GM18858 (cell line): ENCODE measurements around the gene NAT8L.
"Not testable (repeated sequence)": the region's sequence is repeated elsewhere in the genome, so short reads cannot be mapped to it uniquely, and the experiment has no call there.

Experiments
- ATAC-seq: cut with Tn5 transposase; IDR thresholded peaks from one replicate; pipeline ENCODE4 v1.9.1; 2021; ENCODE audit not compliant: unreplicated experiment

NAT8L gene, protein sequence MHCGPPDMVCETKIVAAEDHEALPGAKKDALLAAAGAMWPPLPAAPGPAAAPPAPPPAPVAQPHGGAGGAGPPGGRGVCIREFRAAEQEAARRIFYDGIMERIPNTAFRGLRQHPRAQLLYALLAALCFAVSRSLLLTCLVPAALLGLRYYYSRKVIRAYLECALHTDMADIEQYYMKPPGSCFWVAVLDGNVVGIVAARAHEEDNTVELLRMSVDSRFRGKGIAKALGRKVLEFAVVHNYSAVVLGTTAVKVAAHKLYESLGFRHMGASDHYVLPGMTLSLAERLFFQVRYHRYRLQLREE

DNA sequence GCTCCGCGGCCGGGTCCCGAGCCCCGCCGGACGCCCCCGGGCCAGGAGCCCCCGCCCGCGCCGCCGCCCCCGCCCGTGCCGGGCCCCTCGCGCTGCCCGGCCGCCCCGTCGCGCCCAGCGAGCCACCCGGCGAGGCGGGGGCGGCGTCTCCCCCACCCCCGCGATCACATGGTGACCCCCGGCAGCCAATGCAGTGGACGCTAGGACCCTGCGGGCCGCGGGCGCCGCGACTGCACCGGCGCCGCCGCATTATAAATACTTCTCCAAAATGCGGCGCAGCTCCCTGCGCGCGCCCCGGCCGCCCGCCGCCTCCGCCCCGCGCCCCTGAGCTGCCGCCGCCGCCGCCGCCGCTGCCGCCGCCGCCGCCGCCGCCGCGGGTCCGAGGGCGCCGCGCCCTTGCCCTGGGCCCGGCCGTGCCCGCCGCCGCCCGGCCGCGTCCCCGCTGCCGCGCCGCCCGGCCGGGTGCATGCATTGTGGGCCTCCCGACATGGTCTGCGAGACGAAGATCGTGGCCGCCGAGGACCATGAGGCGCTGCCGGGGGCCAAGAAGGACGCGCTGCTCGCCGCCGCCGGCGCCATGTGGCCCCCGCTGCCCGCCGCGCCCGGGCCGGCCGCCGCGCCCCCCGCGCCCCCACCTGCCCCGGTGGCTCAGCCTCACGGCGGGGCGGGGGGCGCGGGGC, at the start of gene NAT8L:
TSS of gene NAT8L (plus strand) at position 282 of the 680 bp plus-strand sequence. CDS start at position 467, 185 bp downstream.
- ATAC-seq = no peak

DNA sequence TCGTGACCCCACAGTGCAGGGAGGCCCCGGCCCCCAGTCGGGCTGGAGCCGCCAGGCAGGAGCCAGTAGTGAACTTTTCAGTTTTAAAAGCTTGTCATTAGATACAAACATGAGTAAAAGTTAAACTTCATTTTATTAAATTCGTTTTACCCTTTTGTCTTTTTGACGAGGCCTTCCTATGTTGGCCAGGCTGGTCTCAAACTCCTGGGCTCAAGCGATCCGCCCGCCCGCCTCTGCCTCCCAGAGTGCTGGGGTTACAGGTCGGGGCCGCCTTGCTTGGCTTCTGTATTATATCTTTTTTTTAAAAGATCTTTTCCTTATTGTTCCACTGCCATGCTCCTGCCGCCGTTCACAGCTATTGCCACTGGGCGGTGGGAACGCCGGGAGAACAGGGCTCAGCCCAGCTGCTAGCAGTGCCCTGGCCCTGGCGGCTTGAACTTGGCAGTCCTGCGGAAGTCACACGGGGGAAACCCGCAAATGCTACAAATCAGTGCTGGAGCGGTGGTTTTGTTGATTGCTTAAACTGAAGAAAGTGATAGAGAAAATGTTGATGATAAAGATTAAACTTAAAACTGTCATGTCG, 49.4 kb upstream of the NAT8L start:
- ATAC-seq = peak; percentile 11

DNA sequence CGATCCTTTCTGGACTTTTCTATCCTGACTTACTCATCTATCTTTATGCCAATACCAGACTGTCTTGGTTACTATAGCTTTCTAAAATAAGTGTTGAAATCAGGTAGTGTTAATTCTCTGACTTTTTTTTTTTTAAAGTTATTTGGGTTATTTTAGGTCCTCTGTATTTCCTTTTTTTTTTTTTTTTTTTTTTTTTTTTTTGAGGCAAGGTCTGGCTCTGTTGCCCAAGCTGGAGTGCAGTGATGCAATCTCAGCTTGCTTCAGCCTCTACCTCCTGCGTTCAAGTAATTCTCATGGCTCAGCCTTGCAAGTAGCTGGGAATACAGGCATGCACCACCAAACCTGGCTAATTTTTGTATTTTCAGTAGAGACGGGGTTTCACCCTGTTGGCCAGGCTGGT, 47.5 kb upstream of the NAT8L start:
- ATAC-seq = no peak

DNA sequence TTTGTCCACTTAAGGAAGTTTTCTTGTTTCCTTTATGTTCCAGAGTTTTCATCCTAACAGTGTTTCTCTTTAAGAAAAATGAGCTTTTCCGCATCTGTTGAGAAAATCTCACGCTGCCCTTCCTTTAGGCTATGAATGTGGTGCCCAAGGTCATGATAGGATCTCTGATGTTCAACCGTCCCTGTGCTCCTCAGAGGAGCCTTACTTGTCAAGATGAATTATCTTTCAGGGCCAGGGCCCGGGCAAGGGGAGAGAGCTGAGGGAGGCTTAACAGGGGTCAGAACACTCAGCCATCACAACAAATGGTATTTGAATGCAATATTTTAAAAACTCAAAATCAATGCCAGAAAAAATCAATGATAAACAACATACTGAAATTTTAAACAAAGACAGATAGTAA, 44.1 kb upstream of the NAT8L start:
- ATAC-seq = no peak

DNA sequence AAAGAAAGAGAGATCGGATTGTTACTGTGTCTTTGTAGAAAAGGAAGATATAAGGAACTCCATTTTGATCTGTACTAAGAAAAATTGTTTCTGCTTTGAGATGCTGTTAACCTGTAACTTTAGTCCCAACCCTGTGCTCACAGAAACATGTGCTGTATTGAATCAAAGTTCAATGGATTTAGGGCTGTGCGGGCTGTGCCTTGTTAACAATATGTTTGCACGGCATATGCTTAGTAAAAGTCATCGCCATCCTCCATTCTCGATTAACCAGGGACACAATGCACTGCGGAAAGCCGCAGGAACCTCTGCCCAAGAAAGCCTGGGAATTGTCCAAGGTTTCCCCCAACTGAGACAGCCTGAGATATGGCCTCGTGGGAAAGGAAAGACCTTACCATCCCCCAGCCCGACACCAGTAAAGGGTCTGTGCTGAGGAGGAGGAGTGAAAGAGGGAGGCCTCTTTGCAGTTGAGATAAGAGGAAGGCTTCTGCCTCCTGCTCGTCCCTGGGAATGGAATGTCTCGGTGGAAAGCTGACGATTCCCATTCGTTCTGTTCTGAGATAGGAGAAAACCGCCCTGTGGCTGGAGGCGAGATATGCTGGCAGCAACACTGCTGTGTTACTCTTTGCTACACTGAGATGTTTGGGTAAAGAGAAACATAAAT, 37.6 kb upstream of the NAT8L start:
- ATAC-seq = not testable (repeated sequence)

DNA sequence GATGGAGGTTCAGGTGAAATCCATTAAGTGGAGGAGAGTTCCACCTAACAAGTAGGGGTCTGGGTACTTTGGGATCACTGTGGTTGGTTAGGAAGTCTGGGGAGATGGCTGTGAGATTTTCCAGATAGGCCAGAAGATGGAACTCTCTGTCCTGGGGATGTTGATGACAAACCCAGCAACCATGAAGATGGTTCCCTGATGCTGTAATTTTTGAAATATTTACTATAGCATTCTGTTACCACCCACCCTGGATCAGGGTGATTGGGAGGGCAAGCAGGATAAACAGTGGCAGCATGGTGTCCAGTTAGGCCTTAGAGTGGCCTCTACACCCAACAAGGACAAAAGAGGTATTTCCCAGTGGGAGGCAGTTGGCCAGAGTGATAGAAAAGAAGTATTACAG, 34.4 kb upstream of the NAT8L start:
- no peak for ATAC-seq

DNA sequence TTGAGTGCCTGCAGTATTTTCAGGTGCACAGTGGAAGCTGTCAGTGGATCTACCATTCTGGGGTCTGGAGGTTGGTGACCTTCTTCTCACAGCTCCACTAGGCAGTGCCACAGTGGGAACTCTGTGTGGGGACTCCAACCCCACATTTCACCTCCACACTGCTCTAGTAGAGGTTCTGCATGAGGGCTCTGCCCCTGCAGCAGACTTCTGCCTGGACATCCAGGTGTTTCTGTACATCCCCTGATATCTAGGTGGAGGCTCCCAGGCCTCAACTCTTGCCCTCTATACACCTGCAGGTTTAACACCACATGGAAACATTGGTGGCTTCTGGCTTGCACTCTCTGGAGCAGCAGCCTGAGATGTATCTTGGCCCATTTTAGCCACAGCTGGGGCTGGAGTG, 33.3 kb upstream of the NAT8L start:
- ATAC-seq = no peak

DNA sequence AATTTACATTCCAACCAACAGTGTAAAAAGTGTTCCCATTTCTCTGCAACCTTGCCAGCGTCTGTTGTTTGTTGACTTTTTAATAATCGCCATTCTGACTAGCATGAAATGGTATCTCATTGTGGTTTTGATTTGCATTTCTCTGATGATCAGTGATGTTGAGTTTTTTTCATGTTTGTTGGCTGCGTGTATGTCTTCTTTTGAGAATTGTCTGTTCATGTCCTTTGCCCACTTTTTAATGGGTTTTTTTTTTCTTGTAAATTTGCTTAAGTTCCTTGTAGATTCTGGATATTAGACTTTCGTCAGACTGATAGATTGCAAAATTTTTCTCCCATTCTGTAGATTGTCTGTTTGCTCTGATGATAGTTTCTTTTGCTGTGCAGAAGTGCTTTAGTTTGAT, 32.0 kb upstream of the NAT8L start:
- not testable (repeated sequence) for ATAC-seq

DNA sequence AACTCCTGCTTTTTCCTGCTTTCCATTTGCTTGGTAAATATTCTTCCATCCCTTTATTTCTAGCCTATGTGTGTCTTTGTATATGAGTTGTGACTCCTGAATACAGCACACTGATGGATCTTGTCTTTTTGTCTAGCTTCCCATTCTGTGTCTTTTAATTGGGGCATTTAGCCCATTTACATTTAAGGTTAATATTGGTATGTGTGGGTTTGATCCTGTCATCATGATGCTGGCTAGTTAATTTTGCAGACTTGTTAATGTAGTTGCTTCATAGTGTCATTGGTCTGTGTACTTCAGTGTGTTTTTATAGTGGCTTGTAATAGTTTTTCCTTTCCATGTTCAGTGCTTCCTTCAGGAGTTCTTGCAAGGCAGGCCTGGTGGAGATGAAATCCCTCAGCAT, 28.0 kb upstream of the NAT8L start:
- not testable (repeated sequence) for ATAC-seq

DNA sequence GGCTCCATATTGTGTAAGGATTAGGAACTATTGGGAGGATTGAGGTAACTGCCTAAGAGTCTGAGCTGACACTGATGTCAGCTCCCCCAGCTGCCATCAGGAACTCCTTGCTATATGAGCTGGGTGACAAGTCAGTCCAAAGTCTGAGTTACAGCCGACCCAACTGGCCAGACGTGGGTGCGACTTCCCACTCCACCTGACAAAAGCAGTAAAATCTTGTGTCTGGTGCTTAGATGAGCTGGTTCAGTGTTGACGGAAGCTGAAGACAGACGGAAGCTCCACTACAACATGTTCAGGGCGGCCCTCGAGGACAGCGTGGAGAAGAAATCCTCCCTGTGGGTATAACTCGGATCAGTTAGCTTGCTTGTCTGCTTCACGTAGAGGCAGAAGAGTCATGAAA, 22.8 kb upstream of the NAT8L start:
- no peak for ATAC-seq

DNA sequence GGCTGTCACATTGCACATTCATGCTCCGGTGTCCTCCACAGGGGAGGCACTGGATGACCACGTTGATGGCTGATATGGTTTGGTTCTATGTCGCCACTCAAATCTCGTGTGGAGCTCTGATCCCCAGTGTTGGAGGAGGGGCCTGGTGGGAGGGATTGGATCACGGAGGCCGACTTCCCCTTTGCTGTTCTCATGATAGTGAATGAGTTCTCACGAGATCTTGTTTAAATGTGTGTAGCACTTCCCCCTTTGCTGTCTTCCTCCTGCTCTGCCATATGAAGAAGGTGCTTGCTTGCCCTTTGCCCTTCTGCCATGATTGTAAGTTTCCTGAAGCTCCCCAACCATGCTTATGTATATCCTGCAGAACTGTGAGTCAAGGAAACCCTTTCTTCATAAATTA, 22.3 kb upstream of the NAT8L start:
- no peak for ATAC-seq

DNA sequence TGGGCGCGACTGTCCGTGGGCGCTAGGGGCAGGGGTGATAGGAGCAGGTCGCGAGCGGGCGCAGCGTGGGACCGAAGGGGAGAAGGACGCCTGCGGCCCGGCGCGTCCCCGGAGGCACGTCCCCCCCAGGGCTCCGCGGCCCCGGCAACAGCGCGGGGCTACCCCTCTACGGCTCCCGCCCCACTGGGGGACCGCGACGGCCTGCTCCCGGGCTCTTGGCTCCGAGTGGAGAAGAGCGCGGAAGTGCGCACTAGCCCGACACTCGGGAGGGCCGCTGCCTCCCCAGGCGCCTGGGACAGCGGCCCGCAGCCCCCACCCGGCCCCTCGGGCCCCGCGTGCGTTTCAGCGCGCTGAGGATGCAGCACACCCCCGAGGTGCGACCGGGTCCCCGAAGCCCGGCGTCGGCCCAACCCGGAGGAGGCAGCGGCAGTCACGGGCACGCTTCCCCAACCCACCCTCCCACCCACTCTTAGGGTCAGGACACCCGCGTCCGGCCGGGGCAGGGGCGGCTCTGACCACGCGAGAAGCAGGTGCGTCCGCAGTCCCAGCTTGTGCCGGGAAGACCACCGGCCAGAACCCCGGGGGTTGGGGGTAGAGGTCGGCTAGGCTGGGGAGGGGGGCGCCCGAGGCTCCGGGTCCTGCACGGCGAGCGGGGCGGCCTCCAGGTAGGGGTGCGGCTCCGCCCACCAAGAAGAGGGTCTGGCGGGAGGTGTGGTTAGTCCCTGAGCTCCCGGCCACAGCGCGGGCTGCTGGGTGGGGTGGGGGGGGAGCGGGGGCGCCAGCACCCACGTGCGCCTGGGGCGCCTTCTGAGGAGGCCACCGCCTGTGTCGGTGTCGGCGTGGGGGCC, 18.5 kb upstream of the NAT8L start:
- no peak for ATAC-seq

DNA sequence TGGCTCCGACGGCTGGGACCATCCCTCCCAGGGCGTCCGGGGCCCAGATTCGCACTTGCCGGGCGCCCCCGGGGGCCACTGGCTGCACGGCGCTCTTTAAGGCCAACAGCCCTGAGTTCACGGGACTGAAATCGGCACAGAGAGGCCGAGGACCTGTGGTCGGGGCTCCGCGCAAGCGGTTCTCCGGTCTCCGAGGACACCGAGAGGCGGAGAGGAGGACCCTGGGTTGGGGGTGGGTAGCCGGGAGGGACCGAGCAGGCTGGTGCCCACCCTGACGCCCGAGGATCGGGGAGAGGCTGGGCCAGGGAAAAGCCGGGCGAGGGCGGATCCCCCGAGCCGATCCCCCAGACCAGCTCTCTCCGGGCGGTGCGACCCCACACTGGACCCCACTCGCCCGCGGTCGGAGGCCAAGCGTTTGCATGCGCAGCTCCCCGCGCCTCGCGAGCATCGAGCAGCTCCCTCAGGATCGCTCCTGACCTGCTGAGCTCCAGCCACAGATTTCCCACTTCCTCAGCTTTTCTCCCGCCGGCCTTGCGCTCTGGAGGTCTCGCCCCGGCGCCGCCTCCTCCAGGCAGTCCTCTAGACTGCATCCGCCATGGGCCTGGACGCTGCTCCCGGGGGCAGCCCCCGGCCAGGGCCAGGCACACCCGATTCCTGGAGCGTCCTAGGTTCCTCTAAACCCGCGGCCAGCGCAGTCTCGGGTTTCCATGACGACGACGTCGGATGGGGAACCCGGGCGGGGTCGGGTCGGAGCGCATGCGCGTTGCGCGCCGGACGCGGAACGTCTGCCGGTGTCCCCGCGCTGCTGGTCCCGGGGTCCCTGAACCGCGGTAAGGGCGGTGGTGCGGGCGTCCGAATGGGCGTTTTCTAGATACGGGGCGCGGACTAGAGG, 17.6 kb upstream of the NAT8L start:
- no peak for ATAC-seq

DNA sequence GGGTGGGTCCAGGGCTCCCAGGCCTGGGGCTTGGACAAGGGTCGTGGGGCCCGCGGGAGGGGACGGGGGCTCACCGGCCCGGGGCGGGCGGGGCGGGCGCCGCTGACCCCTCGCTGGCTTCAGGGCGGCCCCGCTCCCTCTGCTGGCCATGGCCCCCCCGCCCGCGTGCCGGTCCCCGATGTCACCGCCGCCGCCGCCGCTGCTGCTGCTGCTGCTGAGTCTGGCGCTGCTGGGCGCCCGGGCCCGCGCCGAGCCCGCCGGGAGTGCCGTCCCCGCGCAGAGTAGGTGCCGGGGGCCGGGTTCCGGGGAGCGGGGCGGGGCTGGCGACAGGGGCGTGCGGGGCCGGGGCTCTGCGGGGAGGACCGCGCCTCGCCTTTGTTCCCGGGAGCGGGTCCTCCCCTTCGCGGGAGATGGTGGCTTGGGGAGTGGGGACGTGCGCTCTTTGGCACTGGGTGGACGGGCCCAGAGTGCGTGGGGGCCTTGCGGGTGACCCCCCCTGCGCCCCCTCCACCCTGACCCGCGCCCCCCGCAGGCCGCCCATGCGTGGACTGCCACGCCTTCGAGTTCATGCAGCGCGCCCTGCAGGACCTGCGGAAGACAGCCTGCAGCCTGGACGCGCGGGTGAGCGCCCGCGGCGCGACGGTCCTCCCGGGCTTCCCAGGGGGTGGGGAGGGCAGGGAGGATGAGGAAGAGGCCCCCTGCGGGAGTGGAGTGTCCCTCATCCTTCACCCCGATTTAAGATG, 16.8 kb upstream of the NAT8L start:
- no peak for ATAC-seq

DNA sequence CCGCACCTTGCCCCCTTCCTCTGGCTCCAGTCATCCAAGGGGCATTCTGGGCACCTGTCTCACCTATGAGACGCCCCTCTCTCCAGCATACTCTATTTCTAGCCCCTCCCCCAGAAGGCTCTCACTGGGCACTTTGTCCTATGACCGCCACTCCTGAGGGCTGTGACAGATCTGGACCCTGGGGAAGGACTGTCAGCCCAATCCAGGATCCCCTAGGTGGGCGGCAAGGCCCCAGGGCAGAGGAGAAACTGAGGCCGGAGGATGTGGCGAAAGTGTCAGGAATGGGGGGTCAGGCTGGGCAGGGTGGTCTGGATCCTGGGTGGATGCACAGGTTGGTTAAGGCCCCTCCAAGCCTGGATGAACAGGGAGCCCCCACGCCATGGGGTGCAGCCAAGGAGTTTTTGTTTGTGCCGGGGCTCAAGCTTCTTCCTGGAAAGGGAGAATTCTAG, 16.2 kb upstream of the NAT8L start:
- ATAC-seq = no peak

DNA sequence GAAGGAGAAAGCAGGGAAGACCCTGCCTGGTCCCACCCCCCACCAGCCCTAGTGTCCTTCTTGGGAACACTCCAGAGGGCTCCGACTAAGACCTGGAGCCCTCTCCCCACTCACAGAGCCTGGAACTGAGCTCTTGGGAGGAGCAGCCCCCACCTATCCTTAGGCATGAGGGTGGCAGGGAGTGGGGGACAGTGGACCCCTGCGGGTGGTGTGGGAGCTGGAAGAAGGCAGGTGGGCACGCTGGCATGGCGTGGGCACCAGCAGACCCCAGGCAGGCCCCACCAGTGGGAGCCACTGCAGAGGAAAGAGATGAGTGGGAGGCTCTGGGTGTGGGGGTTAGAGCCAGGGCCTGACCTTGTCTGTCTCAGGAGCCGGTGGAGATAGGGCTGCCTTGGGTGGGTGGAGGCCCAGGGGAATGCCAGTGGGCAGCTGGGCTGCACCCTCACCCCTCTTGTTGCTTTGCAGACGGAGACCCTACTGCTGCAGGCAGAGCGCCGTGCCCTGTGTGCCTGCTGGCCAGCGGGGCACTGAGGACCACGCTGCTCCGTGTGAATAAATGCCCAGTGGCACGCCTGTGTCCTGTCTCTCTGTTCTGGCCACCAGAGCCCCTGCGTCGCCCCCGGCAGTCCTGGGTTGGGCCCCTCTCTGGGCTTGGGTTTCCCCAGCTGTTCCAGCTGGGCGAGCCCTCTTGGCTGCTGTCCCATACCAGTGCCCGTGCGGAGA, 15.6 kb upstream of the NAT8L start:
- no peak for ATAC-seq

DNA sequence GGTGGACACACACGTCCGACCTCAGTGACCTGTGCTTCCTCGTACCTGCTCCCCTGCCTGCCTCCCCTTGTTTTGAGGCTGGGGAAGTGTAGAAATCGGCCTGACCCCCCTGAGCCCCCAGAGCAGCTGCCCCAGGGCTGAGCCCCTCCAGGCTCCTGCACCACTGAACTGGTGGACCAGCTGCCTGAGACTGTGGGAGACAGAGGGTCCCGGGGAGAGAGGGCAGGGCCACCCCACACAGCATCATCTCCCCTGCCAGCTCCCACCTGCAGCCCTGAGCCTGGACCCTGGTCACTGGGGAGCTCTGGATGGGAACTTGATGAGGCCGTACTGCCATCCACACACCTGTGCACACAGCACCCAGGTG, 15.0 kb upstream of the NAT8L start:
- ATAC-seq = no peak
